ENCODE measurements around the gene TFEB. TPM values are rescaled to one million over a fixed set of nuclear protein-coding genes. Genes with fewer than 3 reads are reported as not detected.

TFEB gene
- 2.0 and 3.7 TPM in 2 replicates for total RNA-seq

GRCh38 chr6:41735427-41736185 lies at the start of gene TFEB:
TFEB (minus strand) TSS chr6:41735608; CDS start chr6:41691213, 44,395 bp downstream.

GRCh38 chr6:41780551-41781365 lies 45.4 kb upstream of the TFEB start, which contains the start of gene PRICKLE4:
PRICKLE4 (plus strand) TSS chr6:41780782; CDS start chr6:41783474, 2,692 bp downstream.

GRCh38 chr6:41779788-41780550 lies 44.6 kb upstream of the TFEB start, which contains the start of gene FRS3:
FRS3 (minus strand) TSS chr6:41779900; CDS start chr6:41776987, 2,913 bp downstream.

GRCh38 chr6:41747256-41748101 lies 12.1 kb upstream of the TFEB start, which contains the start of gene PGC:
PGC (minus strand) TSS chr6:41747397; CDS start chr6:41747334, 63 bp downstream.

GRCh38 chr6:41638002-41638934 lies 97.1 kb downstream of the TFEB start, which contains the start of gene MDFI:
MDFI (plus strand) TSS chr6:41638468; CDS start chr6:41638750, 282 bp downstream.

Small RNA genes within 50 kb of the gene (small RNA-seq; reads per million reads assigned to genes)
- not detected for gene AL365205.3

Other genes with a start within 250 kb of the TFEB start
- gene FOXP4, start 189.2 kb downstream of the TFEB start, total RNA-seq: 1.1 and 2.0 TPM in 2 replicates
- gene MDFI, start 97.1 kb downstream of the TFEB start, total RNA-seq: not detected in 2 replicates
- not detected in 2 replicates for gene PGC, start 11.8 kb upstream of the TFEB start, total RNA-seq
- 1.1 and 1.8 TPM in 2 replicates for gene FRS3, start 44.3 kb upstream of the TFEB start, total RNA-seq
- 1.8 TPM in 1 of 2 replicates, not detected in the other for gene PRICKLE4, start 45.2 kb upstream of the TFEB start, total RNA-seq
- gene TOMM6, start 52.1 kb upstream of the TFEB start, total RNA-seq: 77.2 and 94.8 TPM in 2 replicates
- 2.0 and 2.2 TPM in 2 replicates for gene USP49, start 159.8 kb upstream of the TFEB start, total RNA-seq
- gene MED20, start 185.5 kb upstream of the TFEB start, total RNA-seq: 17.6 and 20.5 TPM in 2 replicates
- gene BYSL, start 185.9 kb upstream of the TFEB start, total RNA-seq: 24.6 and 28.9 TPM in 2 replicates
- gene CCND3, start 206.2 kb upstream of the TFEB start, total RNA-seq: 38.6 and 50.2 TPM in 2 replicates

All from subcutaneous preadipocyte (primary cell).